Naive thymus-derived CD4-positive, alpha-beta T cell (primary cell): ENCODE data around the gene SLC13A5. TPM values are rescaled to one million over a fixed set of nuclear protein-coding genes. Genes with fewer than 3 reads are reported as not detected.

ENCODE experiments used
- ATAC-seq: fragments of 150-1000 bp; cut with Tn5 transposase; 2 replicates; pipeline ENCODE4 v1.10.0; 2021; ENCODE audit warnings: mild to moderate bottlenecking, moderate library complexity
- CTCF ChIA-PET: fragments of 350-600 bp; sonication (Branson Sonifier 250); formaldehyde crosslinking; loops from one replicate; lab custom pipeline; 2021; ENCODE audit warnings: antibody characterized with exemption; lab: Charles Lee
- POLR2A ChIA-PET: fragments of 350-600 bp; sonication (Branson Sonifier 250); formaldehyde crosslinking; loops from one replicate; lab custom pipeline; 2021; ENCODE audit warnings: antibody characterized with exemption, inconsistent platforms; lab: Charles Lee
- DNase-seq, 9 donors: peaks; one replicate each; pipeline versions ENCODE4 v3.0.0 to v3.0.0-alpha.2; 2020 to 2022; ENCODE audit warnings: mixed read lengths in 1 of 9
- H3K27ac ChIP-seq: one replicate; pipeline ENCODE4 v1.7.0; 2013; ENCODE audit warnings: mild to moderate bottlenecking, low read depth, low read length, moderate library complexity
- H3K27me3 ChIP-seq, 2 donors: one replicate each; pipeline ENCODE4 v1.7.0; 2013; ENCODE audit warnings: low read length in 2 of 2, mild to moderate bottlenecking in 2 of 2, moderate library complexity in 2 of 2; ENCODE audit not compliant: control insufficient read depth in 2 of 2, insufficient read depth in 2 of 2
- H3K36me3 ChIP-seq, 3 experiments: 1 replicate in 2 of 3; 2 replicates in 1 of 3; pipeline ENCODE4 v1.7.0; 2013; ENCODE audit warnings: low read length in 3 of 3, mild to moderate bottlenecking in 3 of 3, moderate library complexity in 1 of 3; ENCODE audit not compliant: insufficient read depth in 3 of 3, control insufficient read depth in 2 of 3
- H3K4me1 ChIP-seq, 2 donors: one replicate each; pipeline ENCODE4 v1.7.0; 2013; ENCODE audit warnings: low read length in 2 of 2, mild to moderate bottlenecking in 2 of 2, moderate library complexity in 1 of 2; ENCODE audit not compliant: control insufficient read depth in 2 of 2, insufficient read depth in 2 of 2
- H3K4me3 ChIP-seq: 2 replicates; pipeline ENCODE4 v1.7.0; 2013; ENCODE audit warnings: mild to moderate bottlenecking, low read length
- H3K9me3 ChIP-seq, 3 experiments: 1 replicate in 2 of 3; 2 replicates in 1 of 3; pipeline ENCODE4 v1.7.0; 2013; ENCODE audit warnings: low read length in 3 of 3; ENCODE audit not compliant: control insufficient read depth in 2 of 3
- H3K27ac Mint-ChIP-seq, 9 donors: one replicate each; pipeline ENCODE4 v1.8.0; 2020 to 2022; ENCODE audit warnings: mixed read lengths in 9 of 9, mild to moderate bottlenecking in 8 of 9, moderate library complexity in 5 of 9, inconsistent platforms in 2 of 9
- H3K27me3 Mint-ChIP-seq, 5 donors: one replicate each; pipeline ENCODE4 v1.8.0; 2021 to 2022; ENCODE audit warnings: mixed read lengths in 5 of 5, mild to moderate bottlenecking in 1 of 5
- H3K36me3 Mint-ChIP-seq, 5 donors: one replicate each; pipeline ENCODE4 v1.8.0; 2020 to 2022; ENCODE audit warnings: mixed read lengths in 5 of 5, mild to moderate bottlenecking in 3 of 5, inconsistent platforms in 1 of 5
- H3K4me1 Mint-ChIP-seq, 7 donors: one replicate each; pipeline ENCODE4 v1.8.0; 2020 to 2022; ENCODE audit warnings: mixed read lengths in 7 of 7, mild to moderate bottlenecking in 3 of 7, inconsistent platforms in 1 of 7
- H3K4me3 Mint-ChIP-seq, 10 donors: one replicate each; pipeline ENCODE4 v1.8.0; 2020 to 2022; ENCODE audit warnings: mild to moderate bottlenecking in 10 of 10, mixed read lengths in 10 of 10, moderate library complexity in 6 of 10, inconsistent platforms in 2 of 10
- H3K9me3 Mint-ChIP-seq, 11 donors: one replicate each; pipeline ENCODE4 v1.8.0; 2020 to 2022; ENCODE audit warnings: mixed read lengths in 11 of 11, mild to moderate bottlenecking in 4 of 11, inconsistent platforms in 1 of 11, moderate library complexity in 1 of 11
- intact Hi-C, 2 donors: fragments of 100-400 bp; cut with micrococcal nuclease; formaldehyde crosslinking; loops; one replicate each; pipeline ENCODE4 v1.15.1; 2023
- polyA plus RNA-seq, 2 donors: library from polyadenylated mRNA; unstranded; fragments of 300-500 nt; fragmentation: Illumina TruSeq; gene quantifications; one replicate each; pipeline ENCODE4 v1.2.3, GENCODE V29; 2021
- total RNA-seq, 6 experiments: library from RNA in 5 of 6; stranded (reverse) in 5 of 6; gene quantifications; 1 replicate in 5 of 6; 2 replicates in 1 of 6; pipeline ENCODE4 v1.2.3 and lab custom pipeline; 2021 to 2026

The SLC13A5 gene
- total and polyA plus RNA-seq, 7 experiments from 2014 or later = not detected

GRCh38 chr17:6700948-6701307 lies 12.2 kb downstream of the SLC13A5 start:
- no peaks in the 10 kb centered on the region for H3K36me3 ChIP-seq
- ATAC-seq = no peak
- Mint-ChIP-seq H3K27ac (no peak overlapping the region), H3K9me3 (no peaks in the 10 kb centered on the region), H3K4me3 (no peak overlapping the region), H3K27me3 (peaks cover 5 to 25% (median 12%) of the 10 kb centered on the region in 5 donors), H3K36me3 (no peaks in the 10 kb centered on the region), H3K4me1 (peaks cover 0 to 2% (median 0%) of the 10 kb centered on the region in 7 donors)
- ChIA-PET POLR2A (no interaction called here), CTCF (no interaction called here)
- H3K27me3 ChIP-seq = no peaks in the 10 kb centered on the region
- no peak overlapping the region for H3K27ac ChIP-seq
- H3K9me3 ChIP-seq = no peaks in the 10 kb centered on the region
- H3K4me3 ChIP-seq = no peak overlapping the region
- no peak for DNase-seq
- intact Hi-C loops = loop anchor here in 1 of 2 donors (2.0 kb wide), 1 partner anchor 228 kb away; no protein-coding TSS in a partner anchor
- no peaks in the 10 kb centered on the region for H3K4me1 ChIP-seq

- no peak overlapping the region for H3K4me3 ChIP-seq
- ATAC-seq (no peak), DNase-seq (no peak)
- H3K9me3 ChIP-seq = no peaks in the 10 kb centered on the region
- CTCF ChIA-PET = no interaction called here
- Mint-ChIP-seq H3K4me1 (peaks cover 0 to 2% (median 0%) of the 10 kb centered on the region in 7 donors), H3K9me3 (no peaks in the 10 kb centered on the region), H3K4me3 (no peak overlapping the region), H3K36me3 (no peaks in the 10 kb centered on the region), H3K27ac (no peak overlapping the region), H3K27me3 (peaks cover 5 to 25% (median 11%) of the 10 kb centered on the region in 5 donors)
- intact Hi-C loops = loop anchor here in 1 of 2 donors (2.0 kb wide), 1 partner anchor 227 kb away; no protein-coding TSS in a partner anchor
- H3K27me3 ChIP-seq = no peaks in the 10 kb centered on the region
- H3K36me3 ChIP-seq = no peaks in the 10 kb centered on the region
- POLR2A ChIA-PET = no interaction called here
- no peak overlapping the region for H3K27ac ChIP-seq
- H3K4me1 ChIP-seq = no peaks in the 10 kb centered on the region
Observed at GRCh38 chr17:6699997-6700947, 12.9 kb downstream of the SLC13A5 start.

- no peak for ATAC-seq
- Histone ChIP-seq H3K4me1 (no peaks in the 10 kb centered on the region), H3K9me3 (no peaks in the 10 kb centered on the region), H3K27ac (no peak overlapping the region), H3K4me3 (no peak overlapping the region), H3K27me3 (no peaks in the 10 kb centered on the region), H3K36me3 (no peaks in the 10 kb centered on the region)
- no peaks in the 10 kb centered on the region for H3K9me3 Mint-ChIP-seq
- H3K4me1 Mint-ChIP-seq = peaks cover 0 to 1% (median 0%) of the 10 kb centered on the region in 7 donors
- H3K36me3 Mint-ChIP-seq = no peaks in the 10 kb centered on the region
- H3K27ac Mint-ChIP-seq = no peak overlapping the region
- CTCF ChIA-PET = interaction anchor here (0.6 kb wide), 1 partner anchor 209 kb away, joined by 3 read pairs; no protein-coding TSS in a partner anchor
- H3K27me3 Mint-ChIP-seq = peaks cover 2 to 24% (median 10%) of the 10 kb centered on the region in 5 donors
- no peak for DNase-seq
- intact Hi-C loops = no loop called here
- no peak overlapping the region for H3K4me3 Mint-ChIP-seq
- POLR2A ChIA-PET = no interaction called here
Observed at GRCh38 chr17:6698004-6698403, 15.2 kb downstream of the SLC13A5 start.

- Histone ChIP-seq H3K9me3 (no peaks in the 10 kb centered on the region), H3K36me3 (no peaks in the 10 kb centered on the region), H3K27me3 (no peaks in the 10 kb centered on the region), H3K4me1 (no peaks in the 10 kb centered on the region), H3K4me3 (no peak overlapping the region), H3K27ac (no peak overlapping the region)
- DNase-seq (no peak), ATAC-seq (no peak)
- peaks cover 0 to under 1% (median 0%) of the 10 kb centered on the region in 7 donors for H3K4me1 Mint-ChIP-seq
- H3K4me3 Mint-ChIP-seq = no peak overlapping the region
- H3K27me3 Mint-ChIP-seq = peaks cover 10 to 31% (median 19%) of the 10 kb centered on the region in 5 donors
- H3K36me3 Mint-ChIP-seq = no peaks in the 10 kb centered on the region
- intact Hi-C loops = no loop called here
- ChIA-PET CTCF (no interaction called here), POLR2A (no interaction called here)
- H3K9me3 Mint-ChIP-seq = no peaks in the 10 kb centered on the region
- H3K27ac Mint-ChIP-seq = no peak overlapping the region
Observed at GRCh38 chr17:6696906-6697305, 16.3 kb downstream of the SLC13A5 start.

GRCh38 chr17:6695565-6695964 lies 17.6 kb downstream of the SLC13A5 start:
- Mint-ChIP-seq H3K4me1 (peaks cover 0 to 4% (median 0%) of the 10 kb centered on the region in 7 donors), H3K27ac (no peak overlapping the region), H3K36me3 (peaks cover 0 to 5% (median 0%) of the 10 kb centered on the region in 5 donors), H3K4me3 (no peak overlapping the region), H3K9me3 (no peaks in the 10 kb centered on the region), H3K27me3 (peaks cover 17 to 40% (median 29%) of the 10 kb centered on the region in 5 donors)
- no peaks in the 10 kb centered on the region for H3K4me1 ChIP-seq
- CTCF ChIA-PET = no interaction called here
- no peak overlapping the region for H3K4me3 ChIP-seq
- H3K27me3 ChIP-seq = no peaks in the 10 kb centered on the region
- no peaks in the 10 kb centered on the region for H3K9me3 ChIP-seq
- DNase-seq = no peak
- no peak overlapping the region for H3K27ac ChIP-seq
- POLR2A ChIA-PET = no interaction called here
- ATAC-seq = no peak
- intact Hi-C loops = no loop called here
- H3K36me3 ChIP-seq = no peaks in the 10 kb centered on the region

GRCh38 chr17:6695051-6695450 lies 18.1 kb downstream of the SLC13A5 start:
- Histone ChIP-seq H3K36me3 (no peaks in the 10 kb centered on the region), H3K9me3 (no peaks in the 10 kb centered on the region), H3K4me1 (no peaks in the 10 kb centered on the region), H3K27ac (no peak overlapping the region), H3K4me3 (no peak overlapping the region), H3K27me3 (no peaks in the 10 kb centered on the region)
- DNase-seq (no peak), ATAC-seq (no peak)
- peaks cover 0 to 4% (median 0%) of the 10 kb centered on the region in 7 donors for H3K4me1 Mint-ChIP-seq
- intact Hi-C loops = no loop called here
- no peak overlapping the region for H3K4me3 Mint-ChIP-seq
- ChIA-PET CTCF (no interaction called here), POLR2A (no interaction called here)
- no peaks in the 10 kb centered on the region for H3K9me3 Mint-ChIP-seq
- peaks cover 0 to 5% (median 0%) of the 10 kb centered on the region in 5 donors for H3K36me3 Mint-ChIP-seq
- no peak overlapping the region for H3K27ac Mint-ChIP-seq
- H3K27me3 Mint-ChIP-seq = peaks cover 17 to 45% (median 33%) of the 10 kb centered on the region in 5 donors
